Activated B cell treated with CpG ODN at 0.5 μM for 24 hours (primary cell): Measurements from ENCODE around the gene C14orf93. TPM values are rescaled to one million over a fixed set of nuclear protein-coding genes. Genes with fewer than 3 reads are reported as not detected.
A peak's percentile ranks its signal among the peaks of the same experiment; 100 is the strongest.

Experiments
- ATAC-seq: fragments of 200-7000 bp; cut with Tn5 transposase; one replicate; pipeline ENCODE4 v1.10.0; 2021; ENCODE audit warnings: low read depth, mild to moderate bottlenecking, moderate library complexity
- CTCF ChIA-PET: fragments of 350-600 bp; sonication (Branson Sonifier 250); formaldehyde crosslinking; loops from one replicate; lab custom pipeline; 2021; ENCODE audit warnings: antibody characterized with exemption; lab: Charles Lee
- POLR2A ChIA-PET: fragments of 350-600 bp; sonication (Branson Sonifier 250); formaldehyde crosslinking; loops from one replicate; lab custom pipeline; 2021; ENCODE audit warnings: antibody characterized with exemption; lab: Charles Lee
- DNase-seq: peaks from one replicate; pipeline ENCODE4 v3.0.0; 2022
- H3K27ac Mint-ChIP-seq: one replicate; pipeline ENCODE4 v1.8.0; 2020; ENCODE audit warnings: mixed read lengths
- H3K27me3 Mint-ChIP-seq: one replicate; pipeline ENCODE4 v1.8.0; 2021; ENCODE audit warnings: mixed read lengths
- H3K36me3 Mint-ChIP-seq: one replicate; pipeline ENCODE4 v1.8.0; 2021; ENCODE audit warnings: low read depth, mixed read lengths
- H3K4me1 Mint-ChIP-seq: one replicate; pipeline ENCODE4 v1.8.0; 2021; ENCODE audit warnings: mixed read lengths
- H3K4me3 Mint-ChIP-seq: one replicate; pipeline ENCODE4 v1.8.0; 2020; ENCODE audit warnings: mild to moderate bottlenecking, mixed read lengths
- H3K9me3 Mint-ChIP-seq: one replicate; pipeline ENCODE4 v1.8.0; 2020; ENCODE audit warnings: mixed read lengths
- CTCF ChIP-seq: fragments of 200-600 bp; IDR thresholded peaks from one replicate; pipeline ENCODE4 v1.8.0; 2022; ENCODE audit warnings: antibody characterized with exemption, mild to moderate bottlenecking
- intact Hi-C: fragments of 100-400 bp; cut with micrococcal nuclease; formaldehyde crosslinking; loops from one replicate; pipeline ENCODE4 v1.15.1; 2024
- total RNA-seq: library from RNA; stranded (reverse); gene quantifications from 2 replicates; pipeline ENCODE4 v1.2.3, GENCODE V29; 2022

Gene C14orf93
- total RNA-seq, 1 donor from 2014 or later, result 13.5 TPM

GRCh38 chr14:23056956-23057756, 47.2 kb upstream of the C14orf93 start, which contains the start of gene CDH24:
Gene CDH24 (minus strand): TSS chr14:23057520. CDS start chr14:23055733, 1,787 bp downstream.
- peaks cover 18% of the 10 kb centered on the region for H3K4me1 Mint-ChIP-seq
- no peaks in the 10 kb centered on the region for H3K9me3 Mint-ChIP-seq
- H3K4me3 Mint-ChIP-seq, result peak within 1 kb of the TSS; percentile 88
- intact Hi-C loops, result loop anchor here (1.0 to 10.0 kb wide), 7 partner anchors 35 to 742 kb away; partner anchors contain the start of gene LRP10
- ChIA-PET CTCF (interaction anchor here (0.6 to 10.5 kb wide), 31 partner anchors 9 to 667 kb away, joined by 3 to 284 read pairs (median 5); partner anchors contain the start of genes ABHD4, AJUBA, HAUS4 and OXA1L), POLR2A (interaction anchor here (0.6 to 3.6 kb wide), 16 partner anchors 12 to 487 kb away, joined by 3 to 26 read pairs (median 6); partner anchors contain the start of genes ACIN1, AJUBA, C14orf119 and HAUS4)
- peaks cover 2% of the 10 kb centered on the region for H3K27me3 Mint-ChIP-seq
- ATAC-seq (peak; percentile 75), DNase-seq (peak; percentile 71)
- H3K27ac Mint-ChIP-seq, result peak within 1 kb of the TSS; percentile 13
- no peak for TF ChIP-seq CTCF
- peaks cover 38% of the 10 kb centered on the region for H3K36me3 Mint-ChIP-seq

GRCh38 chr14:23056145-23056955, 46.4 kb upstream of the C14orf93 start:
- no peak for TF ChIP-seq CTCF
- H3K9me3 Mint-ChIP-seq, result no peaks in the 10 kb centered on the region
- DNase-seq (peak; percentile 64), ATAC-seq (peak; percentile 73)
- peaks cover 32% of the 10 kb centered on the region for H3K36me3 Mint-ChIP-seq
- H3K27me3 Mint-ChIP-seq, result peaks cover 2% of the 10 kb centered on the region
- H3K4me1 Mint-ChIP-seq, result peaks cover 18% of the 10 kb centered on the region
- ChIA-PET POLR2A (interaction anchor here (2.0 to 3.3 kb wide), 4 partner anchors 39 to 74 kb away, joined by 8 to 18 read pairs (median 12); partner anchors contain the start of genes ACIN1, AJUBA and C14orf119), CTCF (interaction anchor here (1.1 to 10.5 kb wide), 5 partner anchors 13 to 84 kb away, joined by 4 to 284 read pairs (median 18); partner anchors contain the start of gene AJUBA)
- intact Hi-C loops, result loop anchor here (1.0 to 10.0 kb wide), 6 partner anchors 34 to 742 kb away; partner anchors contain the start of gene LRP10
- peak overlapping the region; percentile 13 for H3K27ac Mint-ChIP-seq
- peak overlapping the region; percentile 79 for H3K4me3 Mint-ChIP-seq

GRCh38 chr14:23055621-23056144, 45.7 kb upstream of the C14orf93 start:
- Mint-ChIP-seq H3K36me3 (peaks cover 25% of the 10 kb centered on the region), H3K27me3 (peaks cover 2% of the 10 kb centered on the region), H3K27ac (no peak overlapping the region), H3K9me3 (no peaks in the 10 kb centered on the region), H3K4me3 (peak overlapping the region; percentile 79), H3K4me1 (peaks cover 18% of the 10 kb centered on the region)
- no peak for DNase-seq
- POLR2A ChIA-PET, result interaction anchor here (2.0 to 2.2 kb wide), 2 partner anchors 49 to 74 kb away, joined by 8 to 11 read pairs; partner anchors contain the start of gene AJUBA
- CTCF ChIA-PET, result interaction anchor here (1.8 to 10.5 kb wide), 4 partner anchors 13 to 83 kb away, joined by 6 to 284 read pairs (median 14); partner anchors contain the start of gene AJUBA
- ATAC-seq, result no peak
- TF ChIP-seq CTCF, result no peak
- intact Hi-C loops, result loop anchor here (1.0 to 10.0 kb wide), 6 partner anchors 33 to 741 kb away; partner anchors contain the start of gene LRP10

GRCh38 chr14:23055147-23055550, 45.2 kb upstream of the C14orf93 start:
- Mint-ChIP-seq H3K4me1 (peaks cover 18% of the 10 kb centered on the region), H3K4me3 (no peak overlapping the region), H3K9me3 (no peaks in the 10 kb centered on the region), H3K27ac (no peak overlapping the region), H3K27me3 (peaks cover 2% of the 10 kb centered on the region), H3K36me3 (peaks cover 21% of the 10 kb centered on the region)
- DNase-seq (no peak), ATAC-seq (no peak)
- intact Hi-C loops, result loop anchor here (5.0 to 10.0 kb wide), 4 partner anchors 33 to 740 kb away; partner anchors contain the start of gene LRP10
- ChIA-PET POLR2A (interaction anchor here (2.0 to 2.2 kb wide), 2 partner anchors 48 to 73 kb away, joined by 8 to 11 read pairs; partner anchors contain the start of gene AJUBA), CTCF (interaction anchor here (1.8 to 10.5 kb wide), 4 partner anchors 14 to 82 kb away, joined by 6 to 284 read pairs (median 14); partner anchors contain the start of gene AJUBA)
- TF ChIP-seq CTCF, result no peak
